Right atrium auricular region (tissue), 2 donors: Measurements from ENCODE around the gene KCNE3. TPM values are rescaled to one million over a fixed set of nuclear protein-coding genes. Genes with fewer than 3 reads are reported as not detected.

Source experiments
- DNase-seq: peaks from one replicate; pipeline ENCODE4 v3.0.0-alpha.2; 2019; ENCODE audit warnings: low spot score
- H3K27ac ChIP-seq, 2 donors: fragments of 200-600 bp; sonication (generic); 1 replicate in 1 of 2; 2 replicates in 1 of 2; pipeline ENCODE4 v1.5.1; 2016 to 2019
- H3K27me3 ChIP-seq, 2 donors: fragments of 200-600 bp; sonication (generic); one replicate each; pipeline versions ENCODE4 v1.5.1 to v1.6.0; 2017 to 2019
- H3K36me3 ChIP-seq: fragments of 200-600 bp; sonication (generic); one replicate; pipeline ENCODE4 v1.5.1; 2016
- H3K4me1 ChIP-seq, 2 donors: fragments of 200-600 bp; sonication (generic); one replicate each; pipeline versions ENCODE4 v1.5.1 to v1.6.0; 2017 to 2019
- H3K4me3 ChIP-seq, 2 donors: fragments of 200-600 bp; sonication (generic); 1 replicate in 1 of 2; 2 replicates in 1 of 2; pipeline ENCODE4 v1.5.1; 2017 to 2019; ENCODE audit warnings: mild to moderate bottlenecking in 1 of 2, moderate library complexity in 1 of 2
- H3K9me3 ChIP-seq, 2 donors: fragments of 200-600 bp; sonication (generic); one replicate each; pipeline ENCODE4 v1.5.1; 2019
- CTCF ChIP-seq, 2 donors: fragments of 200-600 bp; sonication (generic); IDR thresholded peaks; one replicate each; pipeline ENCODE4 v1.5.1; 2019; ENCODE audit warnings: antibody characterized with exemption in 2 of 2
- total RNA-seq, 2 donors: library from RNA; depleted of rRNA; stranded (reverse); fragments of >200 nt; gene quantifications; one replicate each; pipeline ENCODE4 v1.1.0, GENCODE V29; 2016

The KCNE3 gene
- total RNA-seq, 2 donors from 2014 or later = 1.4 to 3.3 TPM

DNA sequence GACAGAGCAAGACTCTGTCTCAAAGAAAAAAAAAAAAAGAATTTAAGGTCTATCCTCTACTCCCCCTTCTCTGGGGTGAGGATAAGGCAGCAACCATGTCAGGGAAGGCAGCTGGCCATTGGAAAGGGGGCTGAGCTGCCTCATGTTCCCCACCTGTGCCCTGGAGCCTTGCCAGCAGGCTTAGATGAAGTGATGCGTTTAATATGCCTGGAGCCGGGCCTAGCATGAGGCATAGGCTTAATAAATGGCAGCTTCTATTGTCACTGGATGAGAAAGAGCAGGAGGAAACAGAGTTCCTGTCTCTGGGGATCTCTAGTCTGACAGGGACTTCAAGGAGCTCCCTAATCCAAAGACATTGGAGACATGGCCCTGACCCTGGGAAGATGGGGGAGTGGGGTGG, 3.2 kb upstream of the KCNE3 start:
- Histone ChIP-seq H3K4me1 (peaks cover 0 to 11% of the 10 kb centered on the region in 2 donors), H3K4me3 (no peak overlapping the region), H3K27ac (no peak overlapping the region), H3K27me3 (no peaks in the 10 kb centered on the region), H3K36me3 (no peaks in the 10 kb centered on the region), H3K9me3 (no peaks in the 10 kb centered on the region)
- no peak for TF ChIP-seq CTCF (IDR thresholded peaks at IDR 0.05)
- peak; percentile 49 for DNase-seq

GRCh38 chr11:74468936-74469335, 1.6 kb upstream of the KCNE3 start:
- H3K4me1 ChIP-seq = peaks cover 0 to 11% of the 10 kb centered on the region in 2 donors
- no peak for TF ChIP-seq CTCF (IDR thresholded peaks at IDR 0.05)
- no peak for DNase-seq
- H3K27ac ChIP-seq = no peak overlapping the region
- H3K4me3 ChIP-seq = no peak overlapping the region
- H3K9me3 ChIP-seq = no peaks in the 10 kb centered on the region
- no peaks in the 10 kb centered on the region for H3K27me3 ChIP-seq
- no peaks in the 10 kb centered on the region for H3K36me3 ChIP-seq

DNA sequence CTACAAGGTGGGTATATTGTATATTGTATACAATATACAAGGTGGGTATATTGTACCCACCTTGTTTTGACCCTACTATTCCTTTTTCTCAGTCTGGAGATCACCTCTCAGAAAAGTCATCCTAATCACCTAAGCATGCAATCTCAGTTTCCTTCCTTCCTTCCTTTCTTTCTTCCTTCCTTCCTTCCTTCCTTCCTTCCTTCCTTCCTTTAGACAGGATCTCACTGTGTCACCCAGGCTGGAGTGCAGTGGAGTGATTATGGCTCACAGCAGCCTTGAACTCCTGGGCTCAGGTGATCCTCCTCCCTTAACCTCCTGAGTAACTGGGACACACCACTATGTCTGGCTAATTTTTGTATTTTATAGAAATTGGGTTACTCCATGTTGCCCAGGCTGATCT, 1.2 kb upstream of the KCNE3 start:
- Histone ChIP-seq H3K4me1 (peaks cover 0 to 11% of the 10 kb centered on the region in 2 donors), H3K4me3 (no peak overlapping the region), H3K9me3 (no peaks in the 10 kb centered on the region), H3K36me3 (no peaks in the 10 kb centered on the region), H3K27me3 (no peaks in the 10 kb centered on the region), H3K27ac (no peak overlapping the region)
- DNase-seq = no peak
- no peak for TF ChIP-seq CTCF (IDR thresholded peaks at IDR 0.05)

DNA sequence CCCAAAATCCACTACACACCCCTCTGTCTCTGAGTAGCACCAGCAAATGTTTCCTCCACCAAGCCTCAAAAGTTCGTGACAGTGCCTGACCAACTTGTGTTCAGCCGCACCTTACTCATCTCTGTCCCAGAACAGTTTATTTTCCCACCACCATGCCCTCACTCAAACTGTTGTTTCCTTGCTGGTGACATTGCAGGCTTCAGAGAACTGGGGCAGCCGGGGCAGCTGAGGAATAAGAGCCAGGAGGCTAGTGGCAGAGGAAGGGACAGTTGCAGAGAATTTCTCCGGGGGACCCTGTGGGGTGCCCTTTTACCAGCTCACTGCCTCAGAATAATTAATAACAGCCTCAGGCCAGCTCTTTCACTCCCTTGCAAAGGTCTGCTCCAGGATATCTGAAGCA, 709 bp upstream of the KCNE3 start:
- Histone ChIP-seq H3K36me3 (no peaks in the 10 kb centered on the region), H3K4me1 (peaks cover 0 to 11% of the 10 kb centered on the region in 2 donors), H3K4me3 (no peak overlapping the region), H3K27me3 (no peaks in the 10 kb centered on the region), H3K9me3 (no peaks in the 10 kb centered on the region), H3K27ac (no peak overlapping the region)
- no peak for TF ChIP-seq CTCF (IDR thresholded peaks at IDR 0.05)
- DNase-seq = no peak

- Histone ChIP-seq H3K4me1 (peaks cover 0 to 15% of the 10 kb centered on the region in 2 donors), H3K4me3 (no peak overlapping the region), H3K36me3 (no peaks in the 10 kb centered on the region), H3K9me3 (no peaks in the 10 kb centered on the region), H3K27ac (no peak overlapping the region), H3K27me3 (no peaks in the 10 kb centered on the region)
- no peak for TF ChIP-seq CTCF (IDR thresholded peaks at IDR 0.05)
- DNase-seq = no peak
These were observed 2.0 kb downstream of the KCNE3 start for GRCh38 chr11:74465291-74465708.

GRCh38 chr11:74464746-74465145, 2.6 kb downstream of the KCNE3 start:
- no peak for TF ChIP-seq CTCF (IDR thresholded peaks at IDR 0.05)
- Histone ChIP-seq H3K36me3 (no peaks in the 10 kb centered on the region), H3K4me1 (peaks cover 0 to 15% of the 10 kb centered on the region in 2 donors), H3K27me3 (no peaks in the 10 kb centered on the region), H3K27ac (no peak overlapping the region), H3K9me3 (no peaks in the 10 kb centered on the region), H3K4me3 (no peak overlapping the region)
- no peak for DNase-seq
